Measurements from ENCODE around the gene LIN7B. TPM values are rescaled to one million over a fixed set of nuclear protein-coding genes. Genes with fewer than 3 reads are reported as not detected.
A peak's percentile ranks its signal among the peaks of the same experiment; 100 is the strongest.

Gene LIN7B
- total RNA-seq, 1 donor from 2014 or later, result 23.8 TPM

GRCh38 chr19:49160450-49161189 lies 46.5 kb downstream of the LIN7B start:
- H3K9me3 ChIP-seq, result no peaks in the 10 kb centered on the region
- DNase-seq (ENCODE audit: extremely low spot score in 2 of 2), result no peak
- no peaks in the 10 kb centered on the region for H3K36me3 ChIP-seq
- H3K27ac ChIP-seq, result no peak overlapping the region
- H3K4me1 ChIP-seq, result peaks cover 24% of the 10 kb centered on the region
- no peak for TF ChIP-seq POLR2AphosphoS5 (IDR thresholded peaks at IDR 0.05; ENCODE audit: insufficient read depth in 1 of 2, low read depth in 1 of 2)
- no peak for TF ChIP-seq POLR2A (IDR thresholded peaks at IDR 0.05)
- TF ChIP-seq CTCF (IDR thresholded peaks at IDR 0.05), result no peak
- no peaks in the 10 kb centered on the region for H3K27me3 ChIP-seq
- intact Hi-C loops (cut with DNase I), result no loop called here
- H3K4me3 ChIP-seq, result no peak overlapping the region

GRCh38 chr19:49161987-49162386 lies 47.8 kb downstream of the LIN7B start:
- no peaks in the 10 kb centered on the region for H3K36me3 ChIP-seq
- no peak for DNase-seq (ENCODE audit: extremely low spot score in 2 of 2)
- intact Hi-C loops (cut with DNase I), result no loop called here
- H3K4me1 ChIP-seq, result peaks cover 29% of the 10 kb centered on the region
- TF ChIP-seq POLR2A (IDR thresholded peaks at IDR 0.05) (no peak), POLR2AphosphoS5 (IDR thresholded peaks at IDR 0.05; ENCODE audit: insufficient read depth in 1 of 2, low read depth in 1 of 2) (no peak), CTCF (IDR thresholded peaks at IDR 0.05) (no peak)
- no peak overlapping the region for H3K27ac ChIP-seq
- no peak overlapping the region for H3K4me3 ChIP-seq
- H3K27me3 ChIP-seq, result no peaks in the 10 kb centered on the region
- no peaks in the 10 kb centered on the region for H3K9me3 ChIP-seq

- Histone ChIP-seq H3K36me3 (peaks cover 0 to 19% of the 10 kb centered on the region in 2 donors), H3K27me3 (no peaks in the 10 kb centered on the region), H3K27ac (peak overlapping the region; percentile 76), H3K4me3 (no peak overlapping the region), H3K4me1 (peaks cover 11% of the 10 kb centered on the region), H3K9me3 (no peaks in the 10 kb centered on the region)
- TF ChIP-seq POLR2A (IDR thresholded peaks at IDR 0.05) (no peak), POLR2AphosphoS5 (IDR thresholded peaks at IDR 0.05; ENCODE audit: insufficient read depth in 1 of 2, low read depth in 1 of 2) (peak; percentile 24 to 43)
- DNase-seq (ENCODE audit: extremely low spot score in 2 of 2), result no peak
- intact Hi-C loops (cut with DNase I), result no loop called here
Observed at GRCh38 chr19:49165111-49165750, 51.1 kb downstream of the LIN7B start.

- intact Hi-C loops (cut with DNase I), result no loop called here
- no peak for DNase-seq (ENCODE audit: extremely low spot score in 2 of 2)
- Histone ChIP-seq H3K36me3 (peaks cover 0 to 19% of the 10 kb centered on the region in 2 donors), H3K9me3 (no peaks in the 10 kb centered on the region), H3K4me3 (no peak overlapping the region), H3K4me1 (peaks cover 11% of the 10 kb centered on the region), H3K27ac (peak overlapping the region; percentile 76), H3K27me3 (no peaks in the 10 kb centered on the region)
- TF ChIP-seq POLR2AphosphoS5 (IDR thresholded peaks at IDR 0.05; ENCODE audit: insufficient read depth in 1 of 2, low read depth in 1 of 2), result no peak
- TF ChIP-seq CTCF (IDR thresholded peaks at IDR 0.05), result no peak
Observed at GRCh38 chr19:49165865-49166301, 51.7 kb downstream of the LIN7B start.

GRCh38 chr19:49167857-49168409 lies 53.8 kb downstream of the LIN7B start:
- DNase-seq (ENCODE audit: extremely low spot score in 2 of 2), result no peak
- Histone ChIP-seq H3K36me3 (peaks cover 0 to 36% of the 10 kb centered on the region in 2 donors), H3K4me1 (peaks cover 11% of the 10 kb centered on the region), H3K27me3 (no peaks in the 10 kb centered on the region), H3K9me3 (no peaks in the 10 kb centered on the region), H3K4me3 (no peak overlapping the region), H3K27ac (no peak overlapping the region)
- intact Hi-C loops (cut with DNase I), result no loop called here
- no peak for TF ChIP-seq POLR2AphosphoS5 (IDR thresholded peaks at IDR 0.05; ENCODE audit: insufficient read depth in 1 of 2, low read depth in 1 of 2)
- TF ChIP-seq CTCF (IDR thresholded peaks at IDR 0.05), result no peak
- no peak for TF ChIP-seq POLR2A (IDR thresholded peaks at IDR 0.05)

Small RNA genes lying within 50 kb of the gene (small RNA-seq; reads per million reads assigned to genes)
- not detected for gene RN7SL708P

Other genes with a start within 250 kb of the LIN7B start
- gene PLEKHA4, start 245.8 kb upstream of the LIN7B start, total RNA-seq, result 37.1 TPM
- gene PPP1R15A, start 241.9 kb upstream of the LIN7B start, total RNA-seq, result 52.1 TPM
- not detected for gene TULP2, start 215.6 kb upstream of the LIN7B start, total RNA-seq
- 151 TPM for gene NUCB1, start 214.1 kb upstream of the LIN7B start, total RNA-seq
- not detected for gene DHDH, start 180.7 kb upstream of the LIN7B start, total RNA-seq
- 52.3 TPM for gene BAX, start 159.5 kb upstream of the LIN7B start, total RNA-seq
- 4,380 TPM for gene FTL, start 149.1 kb upstream of the LIN7B start, total RNA-seq
- 32.2 TPM for gene GYS1, start 121.1 kb upstream of the LIN7B start, total RNA-seq
- 100 TPM for gene RUVBL2, start 120.5 kb upstream of the LIN7B start, total RNA-seq
- not detected for gene LHB, start 97.3 kb upstream of the LIN7B start, total RNA-seq
- gene CGB3, start 90.0 kb upstream of the LIN7B start, total RNA-seq, result not detected
- gene CGB2, start 82.5 kb upstream of the LIN7B start, total RNA-seq, result not detected
- not detected for gene CGB1, start 77.5 kb upstream of the LIN7B start, total RNA-seq
- gene CGB5, start 70.5 kb upstream of the LIN7B start, total RNA-seq, result not detected
- gene CGB8, start 65.3 kb upstream of the LIN7B start, total RNA-seq, result not detected
- gene CGB7, start 56.6 kb upstream of the LIN7B start, total RNA-seq, result 0.98 TPM
- gene NTF4, start 49.6 kb upstream of the LIN7B start, total RNA-seq, result 6.1 TPM
- not detected for gene KCNA7, start 41.7 kb upstream of the LIN7B start, total RNA-seq
- gene SNRNP70, start 28.9 kb upstream of the LIN7B start, total RNA-seq, result 380 TPM
- not detected for gene C19orf73, start 4.8 kb downstream of the LIN7B start, total RNA-seq
- 4.7 TPM for gene PPFIA3, start 5.2 kb downstream of the LIN7B start, total RNA-seq
- 0.25 TPM for gene HRC, start 41.0 kb downstream of the LIN7B start, total RNA-seq
- gene TRPM4, start 43.4 kb downstream of the LIN7B start, total RNA-seq, result 22.8 TPM
- gene SLC6A16, start 210.8 kb downstream of the LIN7B start, total RNA-seq, result 2.5 TPM
- gene CD37, start 221.0 kb downstream of the LIN7B start, total RNA-seq, result 22.1 TPM
- 20.4 TPM for gene TEAD2, start 248.0 kb downstream of the LIN7B start, total RNA-seq
- gene DKKL1, start 249.5 kb downstream of the LIN7B start, total RNA-seq, result not detected